ENCODE data around the gene ABCB7.

GRCh38 chrX:75038925-75039324 lies 117.2 kb downstream of the ABCB7 start:
- TF ChIP-seq POLR2A (IDR thresholded peaks at IDR 0.05) (no peak), CTCF (IDR thresholded peaks at IDR 0.05) (peak in 3 of 4 donors; percentile 17 to 40 (median 33))
